H9 (cell line): ENCODE results near the gene WWC1. TPM values are rescaled to one million over a fixed set of nuclear protein-coding genes. Genes with fewer than 3 reads are reported as not detected.

Source experiments
- DNase-seq: peaks from one replicate; pipeline ENCODE4 v3.0.0-alpha.2; 2017
- H2AFZ ChIP-seq: one replicate; pipeline ENCODE4 v1.6.1; 2013; ENCODE audit warnings: mild to moderate bottlenecking, low read length, control low read depth, moderate library complexity
- H2AK5ac ChIP-seq: 2 replicates; pipeline ENCODE4 v1.6.1; 2013; ENCODE audit warnings: low read length, control low read depth, mixed read lengths; ENCODE audit not compliant: insufficient read length
- H2BK120ac ChIP-seq: one replicate; pipeline ENCODE4 v1.6.1; 2013; ENCODE audit warnings: low read depth, mild to moderate bottlenecking, low read length, control low read depth, inconsistent platforms; ENCODE audit not compliant: poor library complexity, severe bottlenecking
- H2BK12ac ChIP-seq: 2 replicates; pipeline ENCODE4 v1.6.1; 2013; ENCODE audit warnings: low read length, control low read depth, mixed read lengths, low read depth; ENCODE audit not compliant: insufficient read length
- H2BK15ac ChIP-seq: 2 replicates; pipeline ENCODE4 v1.6.1; 2013; ENCODE audit warnings: low read depth, low read length, control low read depth
- H2BK20ac ChIP-seq: one replicate; pipeline ENCODE4 v1.6.1; 2013; ENCODE audit warnings: low read depth, mild to moderate bottlenecking, low read length, control low read depth, inconsistent platforms; ENCODE audit not compliant: poor library complexity, severe bottlenecking
- H2BK5ac ChIP-seq: 2 replicates; pipeline ENCODE4 v1.6.1; 2013; ENCODE audit warnings: low read length, control low read depth, mixed read lengths; ENCODE audit not compliant: insufficient read length
- H3K14ac ChIP-seq: 2 replicates; pipeline ENCODE4 v1.6.1; 2013; ENCODE audit warnings: low read length, control low read depth; ENCODE audit not compliant: insufficient read depth
- H3K18ac ChIP-seq: 2 replicates; pipeline ENCODE4 v1.6.1; 2013; ENCODE audit warnings: low read depth, mild to moderate bottlenecking, mixed read lengths, low read length, control low read depth; ENCODE audit not compliant: insufficient read length
- H3K23ac ChIP-seq: 2 replicates; pipeline ENCODE4 v1.6.1; 2013; ENCODE audit warnings: low read length, control low read depth, mixed read lengths, low read depth; ENCODE audit not compliant: insufficient read length
- H3K23me2 ChIP-seq: 2 replicates; pipeline ENCODE4 v1.6.1; 2013; ENCODE audit warnings: low read depth, mild to moderate bottlenecking, mixed read lengths, low read length, control low read depth; ENCODE audit not compliant: insufficient read length, poor library complexity, severe bottlenecking
- H3K27ac ChIP-seq: 2 replicates; pipeline ENCODE4 v1.5.1; 2013; ENCODE audit warnings: low read length, control low read depth, mixed read lengths, low read depth; ENCODE audit not compliant: insufficient read length
- H3K27me3 ChIP-seq: 2 replicates; pipeline ENCODE4 v1.6.1; 2013; ENCODE audit warnings: low read length, control low read depth, inconsistent platforms; ENCODE audit not compliant: insufficient read depth
- H3K4ac ChIP-seq: 2 replicates; pipeline ENCODE4 v1.6.1; 2013; ENCODE audit warnings: low read depth, mild to moderate bottlenecking, control low read depth, inconsistent platforms, low read length, moderate library complexity
- H3K4me1 ChIP-seq: 2 replicates; pipeline ENCODE4 v1.6.1; 2013; ENCODE audit warnings: low read length, control low read depth, inconsistent platforms; ENCODE audit not compliant: insufficient read depth
- H3K4me2 ChIP-seq: 2 replicates; pipeline ENCODE4 v1.6.1; 2013; ENCODE audit warnings: low read length, control low read depth, mixed read lengths; ENCODE audit not compliant: insufficient read length, insufficient read depth
- H3K56ac ChIP-seq: 2 replicates; pipeline ENCODE4 v1.6.1; 2013; ENCODE audit warnings: low read depth, mild to moderate bottlenecking, mixed read lengths, low read length, control low read depth; ENCODE audit not compliant: insufficient read length
- H3K79me1 ChIP-seq: 2 replicates; pipeline ENCODE4 v1.6.1; 2013; ENCODE audit warnings: low read depth, mild to moderate bottlenecking, moderate library complexity, low read length, control low read depth, inconsistent platforms; ENCODE audit not compliant: insufficient read depth, poor library complexity, severe bottlenecking
- H3K79me2 ChIP-seq: 2 replicates; pipeline ENCODE4 v1.6.1; 2013; ENCODE audit warnings: low read length, control low read depth, inconsistent platforms; ENCODE audit not compliant: insufficient read depth
- H3K9ac ChIP-seq: 2 replicates; pipeline ENCODE4 v1.6.1; 2013; ENCODE audit warnings: low read length, control low read depth, mixed read lengths; ENCODE audit not compliant: insufficient read length; ENCODE audit errors: extremely low read depth
- H3K9me3 ChIP-seq: one replicate; pipeline ENCODE4 v1.6.1; 2013; ENCODE audit warnings: low read depth, low read length, inconsistent platforms; ENCODE audit not compliant: control insufficient read depth
- H3T11ph ChIP-seq: one replicate; pipeline ENCODE4 v1.6.1; 2013; ENCODE audit warnings: mild to moderate bottlenecking, low read length, control low read depth, inconsistent platforms
- H4K20me1 ChIP-seq: one replicate; pipeline ENCODE4 v1.6.1; 2013; ENCODE audit not compliant: control insufficient read depth, insufficient read length, insufficient read depth
- H4K5ac ChIP-seq: 2 replicates; pipeline ENCODE4 v1.6.1; 2013; ENCODE audit warnings: low read depth, mild to moderate bottlenecking, mixed read lengths, low read length, control low read depth; ENCODE audit not compliant: insufficient read length
- H4K8ac ChIP-seq: replicated peaks from 2 replicates; pipeline ENCODE4 v1.6.1; 2013; ENCODE audit warnings: low read length, control low read depth, mixed read lengths, low read depth; ENCODE audit not compliant: insufficient read length
- H4K91ac ChIP-seq: 2 replicates; pipeline ENCODE4 v1.6.1; 2013; ENCODE audit warnings: low read depth, mild to moderate bottlenecking, moderate library complexity, mixed read lengths, low read length, control low read depth; ENCODE audit not compliant: insufficient read length
- H3K27ac Mint-ChIP-seq, 3 experiments: 2 replicates in 2 of 3; 3 replicates in 1 of 3; pipeline ENCODE4 v1.8.0; 2020 to 2021; ENCODE audit warnings: mixed read lengths in 3 of 3, mild to moderate bottlenecking in 1 of 3, moderate library complexity in 1 of 3
- H3K27me3 Mint-ChIP-seq: 2 replicates; pipeline ENCODE4 v1.8.0; 2021; ENCODE audit warnings: low read depth, mild to moderate bottlenecking, moderate library complexity, mixed read lengths
- H3K36me3 Mint-ChIP-seq, 3 experiments: 2 replicates in 2 of 3; 3 replicates in 1 of 3; pipeline ENCODE4 v1.8.0; 2020 to 2021; ENCODE audit warnings: low read depth in 3 of 3, mixed read lengths in 3 of 3; ENCODE audit not compliant: insufficient read depth in 1 of 3
- H3K4me1 Mint-ChIP-seq, 2 experiments: 2 replicates each; pipeline ENCODE4 v1.8.0; 2020; ENCODE audit warnings: mixed read lengths in 2 of 2
- H3K4me3 Mint-ChIP-seq, 2 experiments: 2 replicates in 1 of 2; 3 replicates in 1 of 2; pipeline ENCODE4 v1.8.0; 2020 to 2021; ENCODE audit warnings: mild to moderate bottlenecking in 2 of 2, mixed read lengths in 2 of 2, moderate library complexity in 1 of 2
- H3K9me3 Mint-ChIP-seq, 2 experiments: 2 replicates in 1 of 2; 3 replicates in 1 of 2; pipeline ENCODE4 v1.8.0; 2020; ENCODE audit warnings: mild to moderate bottlenecking in 2 of 2, mixed read lengths in 2 of 2, moderate library complexity in 1 of 2
- WGBS: extraction: QIAGEN DNeasy Blood & Tissue Kit; methylation state at CpG from one replicate; pipeline ENCODE4 v1.1.7; 2013; ENCODE audit warnings: missing lambda C conversion rate, low lambda C conversion rate, mixed read lengths; ENCODE audit not compliant: insufficient read length; ENCODE audit errors: extremely low coverage; 5-methylcytosine and 5-hydroxymethylcytosine counted together
- total RNA-seq: library from RNA; stranded (reverse); gene quantifications from 2 replicates; pipeline ENCODE4 v1.2.1, GENCODE V29; 2021
- TF ChIP-seq, protein P1 (sequence below): fragments of 200-600 bp; sonication (generic); conservative IDR thresholded peaks from 3 replicates; pipeline ENCODE4 v1.8.0; 2021; ENCODE audit warnings: antibody characterized with exemption, mild to moderate bottlenecking

Gene WWC1
- total RNA-seq, 1 experiment from 2014 or later, result 28.2 TPM

DNA sequence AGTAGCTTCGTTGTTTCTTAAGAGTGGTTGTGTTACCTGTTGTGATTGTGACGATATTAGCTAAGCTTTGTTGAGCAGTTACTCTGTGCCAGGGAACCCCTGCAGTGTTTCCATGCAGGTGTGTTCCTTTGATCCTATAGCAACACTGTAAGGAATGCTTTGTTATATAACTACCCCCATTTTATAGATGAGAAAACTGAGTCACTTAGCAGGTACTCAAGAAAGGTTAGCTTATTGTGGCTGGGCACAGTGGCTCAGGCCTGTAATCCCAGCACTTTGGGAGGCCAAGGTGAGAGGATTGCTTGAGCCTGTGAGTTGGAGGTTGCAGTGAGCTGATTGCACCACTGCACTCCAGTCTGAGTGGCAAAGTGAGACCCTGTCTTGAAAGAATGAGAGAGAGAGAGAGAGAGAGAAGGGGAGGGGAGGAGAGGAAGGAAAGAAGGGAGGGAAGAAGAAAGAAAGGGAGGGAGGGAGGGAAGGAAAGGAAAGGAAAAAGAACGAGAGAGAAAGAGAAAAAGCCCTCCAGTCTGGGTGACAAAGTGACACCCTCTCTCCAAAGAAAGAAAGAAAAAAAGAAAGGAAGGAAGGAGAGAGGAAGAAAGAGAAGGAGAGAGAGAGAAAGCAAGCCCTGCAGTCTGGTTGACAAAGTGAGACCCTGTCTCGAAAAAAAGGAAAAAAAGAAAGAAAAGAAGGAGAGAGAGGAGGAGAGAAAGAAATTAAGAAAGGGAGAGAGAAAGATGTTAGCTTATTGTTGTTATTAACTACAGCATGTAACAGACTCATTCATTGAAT lies 109.2 kb downstream of the WWC1 start:
- no peak for DNase-seq
- Histone ChIP-seq H3K56ac (no peak overlapping the region), H2AFZ (no peak overlapping the region), H2BK120ac (no peak overlapping the region), H3K27ac (no peak overlapping the region), H2BK15ac (no peak overlapping the region), H3K4ac (no peak overlapping the region), H3K27me3 (no peaks in the 10 kb centered on the region), H3K4me2 (no peak overlapping the region), H3K79me2 (no peaks in the 10 kb centered on the region), H4K8ac (no peak overlapping the region), H3T11ph (no peak overlapping the region), H2BK5ac (no peak overlapping the region), H3K4me1 (no peaks in the 10 kb centered on the region), H3K9ac (no peak overlapping the region), H3K18ac (no peak overlapping the region), H4K91ac (no peak overlapping the region), H2BK20ac (no peak overlapping the region), H3K14ac (no peak overlapping the region), H4K5ac (no peak overlapping the region), H2AK5ac (no peak overlapping the region), H3K23me2 (no peaks in the 10 kb centered on the region), H4K20me1 (no peaks in the 10 kb centered on the region), H2BK12ac (no peak overlapping the region), H3K79me1 (no peaks in the 10 kb centered on the region), H3K9me3 (no peaks in the 10 kb centered on the region), H3K23ac (no peak overlapping the region)
- Mint-ChIP-seq H3K9me3 (no peaks in the 10 kb centered on the region), H3K4me3 (no peak overlapping the region; a peak in 1 of 5 replicates), H3K27me3 (no peaks in the 10 kb centered on the region), H3K27ac (peak overlapping the region in 2 of 3 experiments; percentile 29 to 31; a peak in 1 of 7 replicates), H3K36me3 (peaks cover 6 to 28% (median 27%) of the 10 kb centered on the region in 3 experiments), H3K4me1 (peaks cover 10 to 18% of the 10 kb centered on the region in 2 experiments)
- WGBS, result no CpG with 5 or more reads among the region's 4 CpGs
- TF ChIP-seq, protein P1, sequence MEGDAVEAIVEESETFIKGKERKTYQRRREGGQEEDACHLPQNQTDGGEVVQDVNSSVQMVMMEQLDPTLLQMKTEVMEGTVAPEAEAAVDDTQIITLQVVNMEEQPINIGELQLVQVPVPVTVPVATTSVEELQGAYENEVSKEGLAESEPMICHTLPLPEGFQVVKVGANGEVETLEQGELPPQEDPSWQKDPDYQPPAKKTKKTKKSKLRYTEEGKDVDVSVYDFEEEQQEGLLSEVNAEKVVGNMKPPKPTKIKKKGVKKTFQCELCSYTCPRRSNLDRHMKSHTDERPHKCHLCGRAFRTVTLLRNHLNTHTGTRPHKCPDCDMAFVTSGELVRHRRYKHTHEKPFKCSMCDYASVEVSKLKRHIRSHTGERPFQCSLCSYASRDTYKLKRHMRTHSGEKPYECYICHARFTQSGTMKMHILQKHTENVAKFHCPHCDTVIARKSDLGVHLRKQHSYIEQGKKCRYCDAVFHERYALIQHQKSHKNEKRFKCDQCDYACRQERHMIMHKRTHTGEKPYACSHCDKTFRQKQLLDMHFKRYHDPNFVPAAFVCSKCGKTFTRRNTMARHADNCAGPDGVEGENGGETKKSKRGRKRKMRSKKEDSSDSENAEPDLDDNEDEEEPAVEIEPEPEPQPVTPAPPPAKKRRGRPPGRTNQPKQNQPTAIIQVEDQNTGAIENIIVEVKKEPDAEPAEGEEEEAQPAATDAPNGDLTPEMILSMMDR, result no peak
